GM18909 (cell line): ENCODE data around the gene TEAD4.

Experiments
- ATAC-seq: cut with Tn5 transposase; IDR thresholded peaks from one replicate; pipeline ENCODE4 v1.9.1; 2021; ENCODE audit warnings: mild to moderate bottlenecking; ENCODE audit not compliant: unreplicated experiment, poor library complexity

The TEAD4 gene

GRCh38 chr12:2959192-2959504, at the start of gene TEAD4:
Gene TEAD4 (plus strand): TSS chr12:2959397.
- no peak for ATAC-seq

- ATAC-seq: no peak
Measured at GRCh38 chr12:2912216-2912575, 47.0 kb upstream of the TEAD4 start.

- ATAC-seq: no peak
Measured at GRCh38 chr12:2919249-2919648, 39.9 kb upstream of the TEAD4 start.

GRCh38 chr12:2922329-2922728, 36.9 kb upstream of the TEAD4 start:
- ATAC-seq: no peak

GRCh38 chr12:2923057-2923456, 36.1 kb upstream of the TEAD4 start:
- ATAC-seq: no peak

- no peak for ATAC-seq
Measured at GRCh38 chr12:2924019-2924418, 35.2 kb upstream of the TEAD4 start.

GRCh38 chr12:2925322-2925995, 33.7 kb upstream of the TEAD4 start:
- no peak for ATAC-seq

- no peak for ATAC-seq
Measured at GRCh38 chr12:2930865-2931264, 28.3 kb upstream of the TEAD4 start.

GRCh38 chr12:2933586-2933985, 25.6 kb upstream of the TEAD4 start:
- no peak for ATAC-seq

GRCh38 chr12:2934371-2934770, 24.8 kb upstream of the TEAD4 start:
- no peak for ATAC-seq

GRCh38 chr12:2936301-2936700, 22.9 kb upstream of the TEAD4 start:
- no peak for ATAC-seq

- ATAC-seq: no peak
Measured at GRCh38 chr12:2937500-2937899, 21.7 kb upstream of the TEAD4 start.

- no peak for ATAC-seq
Measured at GRCh38 chr12:2939191-2939590, 20.0 kb upstream of the TEAD4 start.

GRCh38 chr12:2940564-2940963, 18.6 kb upstream of the TEAD4 start:
- ATAC-seq: no peak

GRCh38 chr12:2941524-2941923, 17.7 kb upstream of the TEAD4 start:
- ATAC-seq: no peak

GRCh38 chr12:2944401-2945047, 14.7 kb upstream of the TEAD4 start:
- no peak for ATAC-seq

GRCh38 chr12:2949411-2949810, 9.8 kb upstream of the TEAD4 start:
- no peak for ATAC-seq

- no peak for ATAC-seq
Measured at GRCh38 chr12:2955888-2956287, 3.3 kb upstream of the TEAD4 start.

GRCh38 chr12:2957816-2958431, 1.3 kb upstream of the TEAD4 start:
- no peak for ATAC-seq

- ATAC-seq: no peak
Measured at GRCh38 chr12:2958432-2959191, 585 bp upstream of the TEAD4 start.
